Body of pancreas (tissue), 4 donors: ENCODE measurements around the gene PPP4R3B.

Source experiments
- CTCF ChIP-seq, 7 experiments: fragments of 450-650 bp in 4 of 7; fragments of 200-600 bp in 3 of 7; sonication (generic) in 3 of 7; IDR thresholded peaks; one replicate each; pipeline ENCODE4 v1.5.1; 2016 to 2019; ENCODE audit warnings: antibody characterized with exemption in 7 of 7
- POLR2A ChIP-seq, 3 donors: fragments of 450-650 bp; IDR thresholded peaks; one replicate each; pipeline ENCODE4 v1.6.1; 2016; ENCODE audit warnings: antibody characterized with exemption in 3 of 3, mild to moderate bottlenecking in 2 of 3

GRCh38 chr2:55498582-55498981 is 118.8 kb downstream of the PPP4R3B start:
- TF ChIP-seq CTCF (IDR thresholded peaks at IDR 0.05) (no peak), POLR2A (IDR thresholded peaks at IDR 0.05) (no peak)
